Inflammatory macrophage treated with lipopolysaccharide for 1 hour (primary cell): ENCODE measurements around the gene PRKCG.
"Not testable (repeated sequence)": the region's sequence is repeated elsewhere in the genome, so short reads cannot be mapped to it uniquely, and the experiment has no call there.

Source experiments
- DNase-seq, 2 donors: peaks; one replicate each; pipeline ENCODE4 v3.0.0-alpha.2; 2020 to 2022

The PRKCG gene

GRCh38 chr19:53881482-53882390 is at the start of gene PRKCG:
PRKCG (plus strand) TSS chr19:53882197; CDS start chr19:53882495, 298 bp downstream.
- no peak for DNase-seq

GRCh38 chr19:53832861-53833260 is 49.1 kb upstream of the PRKCG start:
- DNase-seq: not testable (repeated sequence)

- not testable (repeated sequence) for DNase-seq
Observed at GRCh38 chr19:53838446-53838845, 43.6 kb upstream of the PRKCG start.

GRCh38 chr19:53840241-53840640 is 41.8 kb upstream of the PRKCG start:
- DNase-seq: not testable (repeated sequence)

- DNase-seq: peak; percentile 62 to 68
Observed at GRCh38 chr19:53840914-53841313, 41.1 kb upstream of the PRKCG start.

GRCh38 chr19:53844849-53845246 is 37.1 kb upstream of the PRKCG start:
- peak; percentile 77 to 92 for DNase-seq

DNA sequence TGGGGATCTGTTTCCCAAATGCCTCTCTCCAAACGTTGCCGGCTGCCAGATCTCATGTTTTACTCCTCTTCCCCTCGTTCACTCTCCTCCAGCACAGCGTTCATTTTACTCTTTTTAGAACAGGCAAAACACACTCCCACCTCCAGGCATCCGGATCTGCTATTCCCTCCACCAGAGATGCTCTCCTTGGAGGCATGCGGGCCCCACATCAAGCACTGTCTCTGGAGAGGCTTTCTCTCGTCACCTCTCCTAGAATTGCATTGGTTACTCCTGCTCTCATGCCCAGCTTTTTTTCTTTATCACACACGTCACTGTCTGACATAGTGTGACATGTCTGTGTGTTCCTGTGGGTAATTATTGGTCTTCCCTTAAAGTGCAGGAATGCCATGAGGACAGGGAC is 34.4 kb upstream of the PRKCG start:
- no peak for DNase-seq

DNA sequence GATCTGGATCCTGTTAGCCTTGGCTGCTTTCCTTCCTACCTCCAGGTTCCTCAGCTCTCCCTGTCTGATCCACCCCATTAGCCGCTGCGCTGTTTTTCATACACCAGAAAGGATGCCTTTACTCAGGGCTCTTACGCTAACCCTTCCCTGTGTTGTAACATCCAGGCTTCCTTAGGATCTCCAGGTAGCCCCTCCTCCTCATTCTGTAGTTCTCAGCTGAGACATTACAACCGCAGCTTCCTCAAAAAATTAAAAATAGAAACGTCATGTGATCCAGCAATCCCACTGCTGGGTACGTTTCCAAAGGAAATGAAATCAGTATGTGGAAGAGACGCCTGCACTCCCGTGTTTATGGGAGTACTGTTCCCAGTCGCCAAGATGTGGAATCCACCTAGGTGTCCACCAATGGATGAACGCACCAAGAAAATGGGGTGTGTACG is 32.7 kb upstream of the PRKCG start:
- DNase-seq: peak; percentile 67 to 90

- DNase-seq: no peak
Observed at GRCh38 chr19:53853707-53854106, 28.3 kb upstream of the PRKCG start.

- DNase-seq: no peak
Observed at GRCh38 chr19:53864308-53864836, 17.6 kb upstream of the PRKCG start.

DNA sequence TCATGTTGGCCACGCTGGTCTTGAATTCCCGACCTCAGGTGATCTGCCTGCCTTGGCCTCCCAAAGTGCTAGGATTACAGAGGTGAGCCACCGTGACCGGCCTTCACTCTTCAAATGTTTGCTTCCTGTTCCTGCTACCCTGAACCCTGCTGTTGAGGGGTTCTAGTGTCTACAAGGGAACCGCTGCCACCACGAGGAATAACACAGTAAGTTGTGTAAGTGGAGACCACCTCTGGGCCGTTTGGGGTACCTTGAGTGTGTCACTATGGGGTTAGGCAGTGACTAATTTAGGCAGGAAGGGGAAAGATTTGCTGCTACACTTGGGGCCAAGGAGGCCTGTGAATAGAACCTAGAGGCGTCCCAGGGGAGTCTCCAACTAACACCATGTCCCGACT is 16.5 kb upstream of the PRKCG start:
- DNase-seq: no peak

GRCh38 chr19:53865918-53866864 is 15.8 kb upstream of the PRKCG start:
- DNase-seq: peak; percentile 42 to 52

DNA sequence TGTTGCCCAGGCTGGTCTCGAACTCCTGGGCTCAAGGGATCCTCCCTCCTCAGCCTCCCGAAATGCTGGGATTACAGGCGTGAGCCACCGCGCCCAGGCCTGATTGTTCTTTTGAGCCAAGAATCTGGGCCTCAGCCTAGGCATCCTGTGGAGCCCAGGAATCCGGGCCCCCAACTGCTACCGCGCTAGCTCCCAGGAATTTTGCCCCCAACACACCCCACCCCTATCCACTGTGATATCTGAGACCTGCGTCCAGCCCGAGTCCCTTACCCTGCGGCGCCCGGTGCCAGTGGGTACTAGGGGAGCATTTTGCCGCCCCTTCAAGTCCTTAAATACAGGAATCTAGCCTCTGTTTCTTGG is 15.2 kb upstream of the PRKCG start:
- DNase-seq: no peak

- DNase-seq: peak; percentile 97 to 100
Observed at GRCh38 chr19:53867225-53868090, 14.5 kb upstream of the PRKCG start, which contains the start of gene MYADM. MYADM (plus strand) TSS chr19:53867883; CDS start chr19:53873530, 5,647 bp downstream.

- DNase-seq: peak; percentile 80 to 81
Observed at GRCh38 chr19:53868091-53868891, 13.7 kb upstream of the PRKCG start.

DNA sequence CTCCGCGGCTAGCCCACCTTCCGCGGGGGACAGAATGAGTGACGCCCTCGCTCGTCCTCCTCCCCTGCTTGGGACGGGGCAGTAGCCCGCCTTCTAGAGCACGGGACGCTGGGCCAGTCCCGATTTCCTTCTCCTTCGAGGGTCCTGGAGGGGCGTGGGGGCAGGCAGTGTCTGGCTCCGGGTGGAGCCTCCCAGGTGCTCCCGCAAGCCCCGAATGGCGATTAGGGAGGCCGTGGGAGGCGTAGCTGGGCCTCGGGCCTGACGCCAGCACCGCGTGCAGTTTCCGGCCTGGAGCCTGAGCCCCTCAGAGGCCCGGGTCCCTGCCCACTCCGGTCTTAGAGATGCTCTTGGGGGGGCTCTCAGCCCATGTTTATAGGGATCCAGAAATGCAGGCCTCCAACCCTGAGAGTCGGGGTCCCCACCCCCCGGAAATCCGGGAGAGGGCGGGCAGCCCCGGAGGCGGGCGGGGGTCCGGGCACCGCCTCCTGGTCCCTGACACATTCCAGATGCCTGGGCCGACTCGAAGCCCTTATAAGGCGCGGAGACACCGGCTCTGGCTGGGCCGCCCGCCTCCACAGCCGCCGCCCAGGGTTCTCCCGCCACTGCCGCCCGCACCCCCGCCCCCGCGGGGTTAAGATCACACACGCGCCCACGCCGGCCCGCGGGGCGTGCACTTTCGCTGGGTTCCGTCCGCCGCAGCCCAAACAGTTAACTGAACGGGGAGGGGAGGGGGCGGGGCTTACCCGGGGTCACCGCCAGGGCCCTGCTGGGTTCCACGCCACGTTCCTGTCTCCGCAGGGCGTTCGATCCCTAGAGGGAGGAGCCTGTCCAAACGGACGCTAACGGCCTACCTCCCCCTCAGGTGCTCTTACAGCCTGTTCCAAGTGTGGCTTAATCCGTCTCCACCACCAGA is 12.8 kb upstream of the PRKCG start:
- DNase-seq: peak; percentile 89 to 97

DNA sequence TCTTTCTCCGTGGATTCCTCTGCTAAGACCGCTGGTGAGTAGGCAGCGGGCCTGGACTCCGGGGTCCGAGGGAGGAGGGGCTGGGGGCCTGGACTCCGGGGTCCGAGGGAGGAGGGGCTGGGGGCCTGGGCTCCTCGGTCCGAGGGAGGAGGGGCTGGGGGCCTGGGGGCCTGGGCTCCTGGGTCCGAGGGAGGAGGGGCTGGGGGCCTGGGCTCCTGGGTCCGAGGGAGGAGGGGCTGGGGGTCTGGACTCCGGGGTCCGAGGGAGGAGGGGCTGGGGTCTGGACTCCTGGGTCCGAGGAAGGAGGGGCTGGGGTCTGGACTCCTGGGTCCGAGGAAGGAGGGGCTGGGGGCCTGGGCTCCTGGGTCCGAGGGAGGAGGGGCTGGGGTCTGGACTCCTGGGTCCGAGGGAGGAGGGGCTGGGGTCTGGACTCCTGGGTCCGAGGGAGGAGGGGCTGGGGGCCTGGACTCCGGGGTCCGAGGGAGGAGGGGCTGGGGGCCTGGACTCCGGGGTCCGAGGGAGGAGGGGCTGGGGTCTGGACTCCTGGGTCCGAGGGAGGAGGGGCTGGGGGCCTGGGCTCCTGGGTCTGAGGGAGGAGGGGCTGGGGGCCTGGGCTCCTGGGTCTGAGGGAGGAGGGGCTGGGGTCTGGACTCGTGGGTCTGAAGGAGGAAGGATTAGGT is 12.1 kb upstream of the PRKCG start:
- DNase-seq: not testable (repeated sequence)

GRCh38 chr19:53870485-53870844 is 11.5 kb upstream of the PRKCG start:
- DNase-seq: peak; percentile 68 to 75

DNA sequence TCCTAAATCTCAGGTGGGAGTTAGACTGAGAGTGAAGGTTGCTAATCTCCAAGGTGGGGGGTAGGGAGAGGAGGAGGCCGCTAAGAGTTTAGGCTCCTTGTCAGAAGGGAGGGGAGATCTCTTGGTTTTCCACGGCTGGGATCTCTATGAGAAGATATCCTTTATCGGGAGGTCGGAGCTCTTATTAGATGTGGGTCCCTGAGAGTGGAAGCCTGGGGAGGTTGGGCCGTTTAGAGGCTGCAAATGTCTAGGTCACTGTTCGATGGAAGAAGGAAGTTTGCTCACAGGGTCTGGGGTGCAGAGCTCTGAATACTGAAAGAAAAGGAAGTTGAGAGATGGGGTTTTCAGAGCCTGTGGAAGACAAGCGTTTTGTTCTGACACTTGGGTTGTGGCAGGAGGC is 10.5 kb upstream of the PRKCG start:
- peak; percentile 70 to 74 for DNase-seq
